ENCODE data around the gene CMPK2.
"Not testable (repeated sequence)": the region's sequence is repeated elsewhere in the genome, so short reads cannot be mapped to it uniquely, and the experiment has no call there.

The CMPK2 gene

DNA sequence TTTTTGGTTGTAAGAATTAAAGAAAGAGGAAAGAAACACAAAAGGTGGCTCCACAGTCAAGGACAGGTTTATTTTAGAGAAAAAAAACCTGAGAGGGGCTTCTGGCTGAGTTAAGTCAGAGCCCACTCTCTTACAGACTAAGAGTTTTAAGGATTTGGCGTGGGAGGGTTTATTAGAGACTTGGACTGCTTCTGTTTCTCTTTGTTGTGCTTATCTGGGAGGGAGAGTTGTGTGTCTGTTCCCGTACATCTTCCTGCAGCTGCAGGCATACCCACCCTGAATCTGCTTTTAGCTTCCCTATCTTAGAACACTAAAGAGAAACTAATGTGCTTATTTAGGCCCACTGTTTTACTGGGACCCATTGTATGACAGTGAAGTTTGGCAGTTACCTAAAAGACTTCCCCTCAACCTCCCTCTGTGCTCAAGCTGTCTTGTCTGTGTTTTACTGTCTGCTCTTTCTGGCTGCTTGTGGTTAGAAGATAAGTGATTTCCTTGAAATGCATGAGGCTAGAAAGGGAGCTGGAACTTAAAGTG is 14.6 kb upstream of the CMPK2 start:
- DNase-seq = peak; percentile 80

GRCh38 chr2:6879011-6879410 is 13.3 kb upstream of the CMPK2 start:
- DNase-seq = no peak

GRCh38 chr2:6878549-6878948 is 12.8 kb upstream of the CMPK2 start:
- no peak for DNase-seq

- peak; percentile 14 for DNase-seq
These were observed 11.9 kb upstream of the CMPK2 start, which contains the start of gene RSAD2 for GRCh38 chr2:6877402-6878304. Gene RSAD2, plus strand, starts transcription at chr2:6877777. Its CDS starts 24 bp downstream, at chr2:6877801.

DNA sequence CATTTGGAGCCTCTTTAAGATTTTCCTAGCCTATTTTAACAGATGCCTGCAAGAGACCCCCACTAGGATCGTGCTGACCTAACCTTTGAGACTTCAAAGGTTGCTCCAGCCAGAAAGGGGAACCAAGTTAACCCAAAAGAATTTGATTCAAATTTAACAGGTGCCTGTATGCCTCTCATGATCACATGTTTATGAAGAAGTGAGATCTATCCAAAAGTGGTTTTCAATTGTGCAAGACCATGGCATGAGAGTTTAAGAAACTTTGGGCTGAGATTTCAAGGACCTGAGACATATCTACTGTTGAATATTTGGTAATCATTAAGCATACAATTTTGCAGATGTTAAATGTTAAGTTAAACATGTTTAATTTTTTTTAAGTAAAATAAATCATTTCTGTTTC is 10.6 kb upstream of the CMPK2 start:
- DNase-seq = no peak

DNA sequence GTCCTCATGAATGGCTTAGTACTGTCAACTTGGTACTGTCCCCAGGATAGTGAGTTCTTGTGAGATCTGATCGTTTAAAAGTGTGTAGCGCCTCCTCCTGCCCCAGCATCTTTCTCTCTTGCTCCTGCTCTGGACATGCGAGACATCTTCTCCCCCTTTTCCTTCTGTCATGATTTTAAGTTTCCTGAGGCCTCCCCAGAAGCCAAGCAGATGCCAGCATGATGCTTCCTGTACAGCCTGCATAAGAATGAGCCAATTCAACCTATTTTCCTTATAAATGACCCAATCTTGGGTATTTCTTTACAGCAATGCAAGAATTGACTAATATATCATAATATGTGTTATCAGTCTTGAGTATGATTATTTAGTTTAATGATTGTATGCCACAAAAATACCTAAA is 8.3 kb upstream of the CMPK2 start:
- DNase-seq = no peak

DNA sequence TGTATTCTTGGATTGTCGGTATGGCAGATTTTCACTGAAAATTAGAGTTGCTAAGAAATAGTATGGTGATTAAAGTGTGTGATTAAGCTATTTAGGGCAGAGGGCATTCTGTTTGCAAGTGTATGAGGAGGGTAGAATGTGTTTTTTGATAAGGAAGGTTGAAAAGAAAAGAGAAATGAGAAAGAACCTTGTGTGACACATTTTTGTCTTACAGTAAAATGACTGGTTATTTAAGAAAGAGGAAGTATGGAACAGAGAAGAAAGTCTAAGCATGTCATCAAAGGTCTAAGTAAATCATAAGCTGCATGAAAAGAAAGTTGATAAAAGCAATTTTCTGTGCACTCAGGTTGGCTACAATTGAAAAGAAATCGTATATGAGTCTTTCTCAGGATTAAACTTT is 6.7 kb upstream of the CMPK2 start:
- no peak for DNase-seq

DNA sequence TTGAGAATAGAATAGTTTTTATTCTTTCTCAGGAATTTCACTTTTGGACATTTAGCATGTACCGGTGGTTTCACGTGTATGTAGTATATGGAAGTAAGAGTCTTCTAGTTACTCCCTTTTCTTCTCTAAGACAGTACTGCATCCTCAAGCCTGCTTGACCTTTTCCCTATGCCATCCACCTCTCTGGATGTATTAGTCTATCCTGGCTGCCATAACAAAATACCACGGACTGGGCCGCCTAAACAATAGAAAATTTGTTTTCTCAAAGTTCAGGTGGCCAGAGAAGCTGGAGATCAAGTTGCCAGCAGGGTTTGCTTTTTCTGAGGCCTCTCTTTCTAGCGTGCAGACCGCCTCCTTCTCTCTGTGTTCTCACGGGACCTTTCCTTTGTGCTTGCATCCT is 1.3 kb upstream of the CMPK2 start:
- DNase-seq = no peak

DNA sequence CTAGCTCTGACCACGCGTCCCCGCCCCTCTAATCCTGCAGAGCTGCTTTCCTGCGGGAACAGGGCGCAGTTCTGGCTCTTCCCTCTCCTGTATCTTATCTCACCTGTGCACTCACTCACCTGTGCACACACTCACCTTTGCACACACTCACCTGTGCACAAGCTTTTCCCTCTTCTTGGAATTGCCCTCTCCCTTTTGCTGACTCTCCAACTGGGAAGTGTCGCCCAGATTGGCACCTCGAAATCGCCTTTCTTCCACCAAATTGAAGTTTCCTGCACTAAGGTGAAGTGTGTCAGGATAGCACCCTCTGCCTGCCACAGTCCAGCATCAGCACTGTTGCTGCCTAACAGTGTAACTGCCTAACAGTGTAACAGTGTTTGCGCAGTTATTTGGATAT is 566 bp upstream of the CMPK2 start:
- peak; percentile 53 for DNase-seq

- DNase-seq = no peak
These were observed 773 bp downstream of the CMPK2 start for GRCh38 chr2:6864923-6865345.

DNA sequence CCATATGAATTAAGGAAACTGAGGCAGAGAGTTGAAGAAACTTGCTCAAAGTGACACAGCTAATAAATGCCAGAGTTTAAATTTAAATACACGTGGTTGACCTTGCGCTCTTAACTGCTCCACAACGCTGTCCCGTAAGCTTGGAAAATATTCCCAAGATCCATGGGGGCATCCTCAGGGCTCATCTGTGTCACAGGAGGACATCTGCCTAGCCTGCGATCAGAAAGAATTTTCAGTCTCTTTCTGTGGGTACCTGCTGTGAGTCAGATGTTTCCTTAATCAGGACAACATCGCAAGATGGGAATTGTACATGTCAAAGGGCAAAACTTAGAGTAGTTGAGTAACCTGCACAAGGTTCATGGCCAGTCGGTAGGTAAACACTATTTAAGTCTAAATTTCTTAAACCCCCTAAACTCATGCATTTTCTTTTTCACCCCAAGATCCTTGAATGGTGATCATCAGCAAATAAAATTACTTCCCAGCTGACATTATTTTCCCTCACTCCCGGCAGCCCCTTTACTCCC is 1.4 kb downstream of the CMPK2 start:
- no peak for DNase-seq

- DNase-seq = no peak
These were observed 1.9 kb downstream of the CMPK2 start for GRCh38 chr2:6863792-6864191.

- no peak for DNase-seq
These were observed 5.4 kb downstream of the CMPK2 start for GRCh38 chr2:6860296-6860695.

DNA sequence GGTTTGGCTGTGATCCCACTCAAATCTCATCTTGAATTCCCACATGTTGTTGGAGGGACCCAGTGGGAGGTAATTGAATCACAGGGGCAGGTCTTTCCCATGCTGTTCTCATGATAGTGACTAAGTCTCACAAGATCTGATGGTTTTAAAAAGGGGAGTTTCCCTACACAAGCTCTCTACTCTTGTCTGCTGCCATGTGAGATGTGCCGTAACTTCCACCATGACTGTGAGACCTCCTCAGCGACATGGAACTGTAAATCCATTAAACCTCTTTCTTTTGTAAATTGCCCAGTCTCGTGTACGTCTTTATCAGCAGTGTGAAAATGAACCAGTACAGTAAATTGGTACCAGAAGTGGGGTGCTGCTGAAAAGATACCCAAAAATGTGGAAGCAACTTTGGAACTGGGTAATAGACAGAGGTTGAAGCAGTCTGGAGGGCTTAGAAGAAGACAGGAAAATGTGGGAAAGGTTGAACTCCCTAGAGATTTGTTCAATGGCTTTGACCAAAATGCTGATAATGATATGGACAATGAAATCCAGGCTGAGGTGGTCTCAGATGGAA is 7.2 kb downstream of the CMPK2 start:
- DNase-seq = not testable (repeated sequence)

- no peak for DNase-seq
These were observed 9.2 kb downstream of the CMPK2 start for GRCh38 chr2:6856548-6856920.

DNA sequence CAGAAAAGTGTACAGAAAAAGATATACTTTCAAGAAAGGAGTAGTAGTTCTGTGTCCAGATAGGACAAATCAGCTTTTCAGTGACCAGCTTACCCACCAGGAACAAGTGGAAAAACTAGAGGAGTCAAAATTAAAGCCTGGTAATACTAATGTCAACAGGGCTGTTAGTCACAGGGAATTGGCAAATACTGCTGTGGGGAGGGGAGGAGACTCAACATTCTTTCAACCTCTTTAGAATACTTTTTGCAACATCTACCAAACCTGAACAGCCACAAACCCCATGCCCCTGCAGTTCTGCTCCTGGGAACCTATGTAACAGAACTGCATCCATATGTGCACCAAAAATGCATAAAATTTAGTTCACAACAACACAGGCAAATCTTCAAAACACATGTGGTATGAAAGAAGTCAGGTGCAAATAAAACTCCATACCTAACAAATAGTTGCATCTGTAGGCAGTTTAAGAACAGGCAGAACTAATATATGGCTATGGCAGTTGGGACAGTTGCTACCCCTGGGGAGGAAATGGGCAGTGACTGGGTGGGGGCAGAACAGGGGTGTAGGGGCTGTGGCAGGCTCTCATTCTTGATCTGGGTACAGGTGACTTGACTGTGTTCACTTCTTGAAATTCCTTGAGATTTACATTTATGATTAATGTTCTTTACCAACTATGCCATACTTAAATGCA is 9.7 kb downstream of the CMPK2 start:
- DNase-seq = no peak

DNA sequence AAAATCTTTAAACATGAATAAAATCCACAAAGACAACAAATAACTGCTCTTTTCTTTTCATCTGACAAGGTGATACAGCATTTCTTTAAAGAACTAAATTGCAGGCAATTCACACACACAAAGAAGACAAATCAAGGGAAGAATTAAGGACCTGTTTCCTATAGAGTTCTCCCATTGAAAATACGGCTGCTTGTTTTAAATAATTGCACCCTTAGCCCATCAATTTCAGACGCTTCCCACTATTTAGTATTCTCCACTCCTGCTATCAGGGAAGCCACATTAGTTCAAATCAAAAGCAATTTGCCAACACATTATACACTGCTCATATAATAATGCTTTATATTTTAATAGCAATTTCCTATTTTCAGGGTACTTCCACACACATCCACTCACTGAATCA is 11.3 kb downstream of the CMPK2 start:
- no peak for DNase-seq

GRCh38 chr2:6852195-6852594 is 13.5 kb downstream of the CMPK2 start:
- DNase-seq = no peak

DNA sequence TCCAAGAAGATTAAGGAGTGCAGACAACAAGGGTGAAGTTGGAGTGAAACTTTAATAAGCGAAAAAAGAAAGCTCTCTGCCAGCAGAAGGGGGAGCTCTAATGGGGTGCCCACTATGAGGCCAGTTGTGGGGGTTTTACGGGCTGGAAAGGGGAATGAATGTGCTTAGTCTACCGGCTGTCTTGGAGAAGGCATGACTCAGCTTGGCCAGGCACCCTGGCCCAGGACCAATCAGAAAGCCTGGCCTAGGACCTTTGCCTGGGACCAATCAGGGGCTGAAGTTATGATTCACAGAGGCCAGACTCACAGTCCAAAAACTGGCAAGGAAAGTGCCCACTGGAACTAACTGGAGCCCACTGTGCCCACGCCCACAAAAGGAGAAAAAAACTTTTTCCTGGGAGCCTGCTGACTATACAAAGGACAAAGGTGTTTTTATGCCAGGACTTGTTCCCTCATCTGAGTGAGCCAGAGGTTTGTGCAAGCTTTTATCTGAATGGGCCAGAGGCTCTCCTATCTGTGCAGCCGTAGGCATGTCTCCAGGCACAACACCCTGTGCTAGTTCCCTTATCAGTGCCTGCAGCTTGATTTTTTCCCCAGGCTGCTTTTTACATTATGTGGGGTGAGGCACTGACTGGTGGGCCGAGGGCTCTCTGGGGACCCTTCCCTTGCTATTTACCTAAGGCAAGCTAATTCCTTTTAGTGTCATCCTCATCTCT is 18.6 kb downstream of the CMPK2 start:
- no peak for DNase-seq

- DNase-seq = no peak
These were observed 19.2 kb downstream of the CMPK2 start for GRCh38 chr2:6846540-6846939.

DNA sequence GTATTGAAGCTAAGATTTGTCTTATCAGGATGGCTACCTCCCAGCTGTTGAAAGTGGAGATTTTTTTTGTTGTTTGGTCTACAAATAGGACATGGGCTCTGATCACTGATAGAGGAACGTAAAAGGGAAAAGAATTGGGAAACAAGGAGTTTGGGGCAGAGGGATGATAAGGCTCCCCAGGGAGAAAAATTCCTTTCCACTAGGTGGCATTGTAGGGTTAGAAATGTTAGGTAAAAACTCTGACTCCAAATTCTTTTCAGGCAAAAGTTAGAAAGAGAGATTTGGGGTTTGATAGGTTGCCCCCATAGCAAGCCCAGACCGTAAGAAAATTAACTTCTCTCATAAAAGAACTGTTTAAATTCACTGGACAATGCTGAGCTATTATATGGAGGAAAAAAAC is 19.8 kb downstream of the CMPK2 start:
- no peak for DNase-seq

DNA sequence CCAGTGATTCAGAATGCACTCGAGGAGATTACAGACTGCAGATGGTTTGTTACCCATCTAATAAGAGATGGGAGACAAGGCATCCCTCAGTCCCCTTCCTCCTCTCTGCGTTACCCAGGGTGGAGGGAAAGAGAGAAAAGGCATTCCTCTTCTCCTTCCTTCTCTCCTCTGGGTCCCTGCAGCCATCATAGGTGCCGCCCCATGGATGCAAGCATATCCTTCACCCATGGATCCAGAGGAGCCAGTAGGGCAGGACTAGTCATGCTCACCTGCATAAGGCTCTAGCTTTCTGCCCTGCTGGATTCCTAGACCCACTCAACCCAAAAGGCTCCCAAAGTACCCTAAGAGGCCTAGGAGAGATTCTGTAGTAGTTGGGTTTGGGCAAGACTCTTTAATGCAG is 20.4 kb downstream of the CMPK2 start:
- DNase-seq = no peak

Data from GDM1 (cell line).